HG02623 (cell line): Measurements from ENCODE around the gene MEIOSIN.
"Not testable (repeated sequence)": the region's sequence is repeated elsewhere in the genome, so short reads cannot be mapped to it uniquely, and the experiment has no call there.

Experiments used
- ATAC-seq: cut with Tn5 transposase; IDR thresholded peaks from one replicate; pipeline ENCODE4 v1.9.1; 2021; ENCODE audit warnings: moderate library complexity; ENCODE audit not compliant: unreplicated experiment

The MEIOSIN gene

DNA sequence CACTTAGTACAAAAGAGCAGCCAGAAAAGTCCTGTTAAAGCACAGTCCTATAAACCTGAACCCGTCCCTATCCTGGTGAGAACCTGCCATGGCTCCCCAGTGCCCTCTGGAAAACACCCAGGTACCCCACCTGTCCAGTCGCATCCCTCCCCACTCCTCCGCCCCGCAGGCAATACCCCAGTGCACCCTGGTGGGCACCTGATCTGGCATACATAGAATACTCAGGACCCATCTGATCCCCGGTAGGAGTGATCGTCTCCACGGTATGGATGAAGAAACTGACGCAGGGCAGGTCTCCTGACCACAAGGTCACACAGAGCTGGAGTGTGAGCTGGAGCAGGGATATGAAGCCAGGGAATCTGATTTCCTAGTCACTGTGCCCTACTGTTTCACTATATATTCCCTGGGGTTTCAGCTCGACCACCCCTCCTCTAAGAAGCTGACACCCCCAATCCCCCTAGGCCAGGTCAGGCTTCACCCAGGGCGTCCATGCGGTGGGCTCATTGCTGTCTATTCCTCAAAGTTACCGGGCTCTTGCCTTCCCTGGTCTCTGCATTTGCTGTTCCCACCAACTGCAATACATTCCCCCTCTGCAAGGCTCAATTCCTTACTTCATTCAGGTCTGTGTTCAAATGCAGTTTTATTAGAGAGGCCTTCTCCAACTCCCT, 15.1 kb upstream of the MEIOSIN start:
- no peak for ATAC-seq

DNA sequence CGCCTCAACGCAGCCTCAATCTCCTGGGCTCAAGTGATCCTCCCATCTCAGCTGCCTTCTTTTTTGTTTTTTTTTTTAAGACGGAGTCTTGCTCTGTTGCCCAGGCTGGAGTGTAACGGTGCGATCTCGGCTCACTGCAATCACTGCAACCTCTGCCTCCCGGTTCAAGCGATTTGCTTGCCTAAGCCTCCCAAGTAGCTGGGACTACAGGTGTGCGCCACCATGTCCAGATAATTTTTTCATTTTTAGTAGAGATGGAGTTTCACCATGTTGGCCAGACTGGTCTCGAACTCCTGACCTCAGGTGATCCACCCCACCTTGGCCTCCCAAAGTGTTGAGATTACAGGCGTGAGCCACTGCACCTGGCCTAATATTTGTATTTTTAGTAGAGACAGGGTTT, 13.2 kb upstream of the MEIOSIN start:
- ATAC-seq: not testable (repeated sequence)

DNA sequence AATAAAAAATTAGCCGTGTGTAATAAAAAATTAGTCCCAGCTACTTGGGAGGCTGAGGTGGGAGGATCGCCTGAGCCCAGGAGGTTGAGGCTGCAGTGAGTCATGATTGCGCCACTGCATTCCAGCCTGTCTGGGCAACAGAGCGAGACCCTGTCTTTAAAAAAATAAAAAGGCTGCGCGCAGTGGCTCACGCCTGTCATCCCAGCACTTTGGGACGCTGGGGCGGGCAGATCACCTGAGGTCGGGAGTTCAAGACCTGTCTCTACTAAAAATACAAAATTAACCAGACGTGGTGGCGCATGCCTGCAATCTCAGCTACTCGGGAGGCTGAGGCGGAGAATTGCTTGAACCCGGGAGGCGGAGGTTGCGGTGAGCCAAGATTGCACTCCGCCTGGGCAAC, 4.6 kb upstream of the MEIOSIN start:
- not testable (repeated sequence) for ATAC-seq

DNA sequence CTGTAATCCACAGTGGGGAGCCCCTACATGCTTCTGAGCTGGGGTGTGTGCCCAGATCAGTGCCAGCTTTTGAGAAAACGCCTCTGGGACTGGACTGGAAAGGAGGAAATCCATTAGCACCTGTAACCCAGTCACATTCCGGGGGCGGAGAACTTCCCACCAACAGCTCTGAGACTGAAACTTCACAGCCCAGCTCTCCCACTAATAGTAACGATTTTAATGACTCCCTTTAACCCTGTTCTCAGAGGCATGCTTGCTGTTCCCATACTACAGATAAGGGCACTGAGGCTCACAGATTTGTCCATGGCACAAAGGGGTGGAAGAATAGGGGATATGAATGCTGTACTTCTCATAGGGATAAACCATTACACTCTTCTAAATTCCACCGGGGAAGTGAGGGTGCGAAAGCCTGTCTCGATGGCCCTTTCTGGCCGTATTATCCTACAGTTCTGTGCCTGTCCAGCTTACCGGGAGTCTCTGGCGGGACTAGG, 3.4 kb upstream of the MEIOSIN start:
- no peak for ATAC-seq

DNA sequence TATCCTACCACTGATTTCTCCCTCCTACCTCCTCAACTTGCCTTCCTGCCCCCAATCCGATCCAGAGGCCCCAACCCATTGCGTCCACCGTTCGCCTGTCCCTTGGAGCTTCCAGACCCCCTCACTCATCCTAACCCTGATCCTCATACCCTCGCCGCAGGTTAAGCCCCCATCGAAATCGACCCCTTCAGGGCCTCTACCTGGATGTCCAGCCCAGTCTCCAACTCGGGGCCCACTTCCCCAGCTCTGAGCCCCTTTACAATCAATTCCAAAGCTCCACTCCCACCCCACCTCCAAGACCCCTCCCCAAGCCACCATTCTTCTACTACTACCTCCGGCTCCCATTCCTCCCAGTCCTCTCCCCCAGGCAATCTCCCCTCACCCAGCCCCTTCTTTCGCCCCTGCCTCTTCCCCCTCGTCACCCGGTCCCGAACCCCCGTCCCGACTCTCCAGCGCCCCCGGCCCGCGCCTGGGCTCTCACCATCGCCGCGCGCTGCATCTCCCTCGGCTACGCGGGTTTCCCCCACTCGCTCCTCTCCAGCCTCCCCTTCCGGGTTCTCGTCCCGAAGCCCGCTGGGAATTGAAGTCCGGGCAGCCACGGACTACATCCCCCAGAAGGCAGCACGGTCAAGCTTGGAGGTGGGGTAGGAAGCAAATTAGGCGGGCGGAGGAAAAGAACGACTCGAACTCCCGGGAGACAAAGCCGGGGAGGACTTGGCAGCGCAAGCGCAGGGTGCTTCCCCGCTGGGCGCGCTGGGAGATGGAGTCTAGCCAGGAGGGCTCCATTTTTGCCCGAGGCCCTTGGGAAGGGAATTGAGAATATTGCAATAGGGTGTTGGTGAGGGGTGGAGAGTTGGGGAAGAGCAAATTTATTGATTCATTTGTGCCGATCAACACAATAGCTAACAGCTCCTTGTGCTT, 2.6 kb upstream of the MEIOSIN start, which contains the start of gene FBXO46:
Gene FBXO46, minus strand, starts transcription at position 529 of the 921 bp plus-strand sequence. CDS start 17,401 bp downstream, outside the sequence.
- peak; percentile 90 for ATAC-seq

DNA sequence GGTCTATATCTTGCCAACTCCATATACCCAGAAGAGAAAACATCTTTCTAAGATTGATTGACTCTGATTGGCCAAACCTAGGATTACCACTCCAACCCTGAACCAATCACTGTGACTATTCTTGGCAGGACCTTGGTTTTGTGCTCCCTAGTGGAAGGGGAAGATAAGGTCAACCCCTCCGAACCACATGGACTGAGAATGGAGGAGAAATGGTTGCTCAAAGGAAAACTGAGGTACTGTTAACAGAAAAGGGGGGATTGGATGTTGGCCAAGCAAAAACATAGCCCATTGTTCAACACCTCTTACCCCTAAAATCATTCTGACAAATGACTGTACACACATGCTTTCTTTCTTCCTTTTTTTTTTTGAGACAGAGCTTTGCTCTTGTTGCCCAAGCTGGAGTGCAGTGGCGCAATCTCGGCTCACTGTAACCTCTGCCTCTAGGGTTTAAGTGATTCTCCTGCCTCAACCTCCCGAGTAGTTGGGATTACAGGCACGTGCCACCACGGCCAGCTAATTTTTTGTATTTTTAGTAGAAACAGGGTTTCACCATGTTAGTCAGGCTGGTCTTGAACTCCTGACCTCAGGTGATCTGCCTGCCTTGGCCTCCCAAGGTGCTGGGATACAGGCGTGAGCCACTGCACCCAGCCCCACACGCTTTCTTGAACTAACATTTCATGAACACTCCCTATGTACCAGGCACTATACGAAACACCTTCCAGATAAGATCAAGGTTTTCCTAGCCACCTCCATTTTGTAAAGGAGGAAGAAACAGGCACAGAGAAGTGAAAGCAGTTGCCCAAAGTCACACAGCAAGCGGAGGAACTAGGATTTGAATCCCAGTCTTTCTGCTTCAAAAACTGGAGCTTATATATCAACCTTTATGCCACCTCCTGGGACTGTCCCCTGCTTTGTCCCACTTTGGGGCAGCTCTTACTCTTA, 6.5 kb downstream of the MEIOSIN start:
- no peak for ATAC-seq

DNA sequence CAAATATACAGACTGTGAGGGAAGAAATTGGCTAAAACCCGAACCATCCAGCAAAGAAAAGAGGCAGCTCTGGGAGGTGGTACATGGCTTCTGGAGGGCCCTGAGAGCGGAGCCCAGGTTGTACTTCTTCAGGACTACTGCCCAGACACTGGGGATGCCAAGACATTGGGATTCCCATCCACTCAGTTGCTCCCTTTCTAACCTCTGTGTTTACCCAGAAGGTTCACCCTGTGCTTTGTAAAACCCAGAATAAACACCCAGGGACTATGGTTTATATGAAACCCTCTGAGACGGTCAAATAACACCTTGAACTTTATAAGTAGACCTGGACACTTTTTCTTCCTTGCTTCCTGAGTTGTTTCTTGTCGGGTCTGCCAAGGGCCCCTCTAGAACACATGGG, 9.7 kb downstream of the MEIOSIN start:
- ATAC-seq: no peak

DNA sequence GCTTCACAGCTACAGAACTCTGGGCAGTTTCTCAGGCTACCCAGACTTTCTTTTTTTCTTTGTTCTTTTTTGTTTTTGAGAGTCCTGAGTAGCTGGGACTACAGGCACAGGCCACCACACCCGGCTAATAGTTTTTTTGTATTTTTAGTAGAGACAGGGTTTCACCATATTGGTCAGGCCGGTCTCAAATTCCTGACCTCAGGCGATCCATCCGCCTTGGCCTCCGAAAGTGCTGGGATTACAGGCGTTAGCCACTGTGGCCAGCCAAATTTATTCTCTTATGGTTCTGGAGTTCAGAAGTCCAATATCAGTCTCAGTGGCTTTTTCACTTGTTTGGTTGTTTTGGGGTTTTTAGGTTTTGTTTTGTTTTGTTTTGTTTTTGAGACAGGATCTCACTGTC, 12.4 kb downstream of the MEIOSIN start:
- ATAC-seq: no peak

DNA sequence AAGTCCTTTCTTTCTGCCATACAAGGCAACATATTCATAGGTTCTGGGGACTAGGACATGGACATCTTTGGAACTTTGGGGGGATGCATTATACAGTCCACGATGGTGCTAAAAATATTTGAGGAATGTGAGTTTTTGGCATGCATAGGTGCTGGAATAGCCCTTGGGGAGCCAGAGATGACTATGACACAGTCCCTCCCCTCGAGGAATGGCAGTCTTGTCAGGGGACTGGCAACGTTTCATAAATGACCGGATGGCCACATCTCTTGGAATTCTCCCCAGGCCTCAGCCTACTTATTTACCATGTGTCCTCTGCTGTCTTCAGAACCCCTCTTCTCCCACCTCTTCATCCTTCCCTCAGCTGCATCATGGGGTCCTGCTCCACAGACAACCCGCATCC, 13.6 kb downstream of the MEIOSIN start:
- ATAC-seq: no peak

DNA sequence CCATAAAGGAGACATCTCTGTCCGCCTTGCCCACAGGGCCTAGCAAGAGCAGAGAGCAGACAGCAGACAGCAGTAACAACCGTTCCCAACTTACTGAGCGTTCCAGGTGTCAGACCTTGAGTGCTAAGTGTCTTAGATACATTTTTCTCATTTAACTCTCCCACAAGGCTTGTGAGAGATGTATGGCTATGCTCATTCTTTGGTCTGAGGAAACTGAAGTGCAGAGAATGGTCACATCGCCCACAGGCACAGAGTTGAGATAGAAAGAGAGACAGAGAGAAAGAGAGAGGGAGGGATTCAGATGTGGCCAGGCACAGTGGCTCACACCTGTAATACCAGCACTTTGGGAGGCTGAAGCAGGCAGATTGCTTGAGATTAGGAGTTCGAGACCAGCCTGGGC, 14.3 kb downstream of the MEIOSIN start:
- ATAC-seq: no peak

DNA sequence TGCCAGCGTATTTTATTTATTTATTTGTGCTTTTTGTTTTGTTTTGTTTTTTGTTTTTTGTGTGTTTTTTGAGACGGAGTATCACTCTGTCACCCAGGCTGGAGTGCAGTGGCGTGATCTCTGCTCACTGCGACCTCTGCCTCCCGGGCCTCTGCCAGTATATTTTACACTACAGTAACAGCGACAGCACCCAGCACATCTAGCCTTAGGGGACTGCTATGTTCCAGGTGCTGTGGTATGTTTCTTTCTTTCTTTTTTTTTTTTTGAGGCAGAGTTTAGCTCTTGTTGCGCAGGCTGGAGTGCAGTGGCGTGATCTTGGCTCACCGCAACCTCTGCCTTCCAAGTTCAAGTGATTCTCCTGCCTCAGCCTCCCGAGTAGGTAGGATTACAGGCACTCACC, 18.2 kb downstream of the MEIOSIN start:
- not testable (repeated sequence) for ATAC-seq

DNA sequence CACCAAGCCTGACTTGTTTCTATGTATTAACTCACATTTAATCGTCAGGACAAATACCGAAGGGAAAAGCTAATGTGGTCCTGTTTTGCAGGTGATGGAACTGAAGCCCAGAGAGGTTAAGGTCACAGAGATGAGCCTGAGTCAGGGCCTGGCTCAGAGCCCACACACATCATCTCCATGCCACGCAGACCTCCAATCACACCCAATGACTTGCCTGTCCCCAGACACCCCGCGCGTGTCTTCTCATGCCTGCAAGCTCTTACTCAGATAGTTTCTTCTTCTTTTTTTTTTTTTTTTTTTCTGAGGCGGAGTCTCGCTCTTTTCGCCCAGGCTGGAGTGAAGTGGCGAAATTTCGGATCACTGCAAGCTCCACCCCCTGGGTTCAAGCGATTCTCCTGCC, 19.4 kb downstream of the MEIOSIN start:
- no peak for ATAC-seq

DNA sequence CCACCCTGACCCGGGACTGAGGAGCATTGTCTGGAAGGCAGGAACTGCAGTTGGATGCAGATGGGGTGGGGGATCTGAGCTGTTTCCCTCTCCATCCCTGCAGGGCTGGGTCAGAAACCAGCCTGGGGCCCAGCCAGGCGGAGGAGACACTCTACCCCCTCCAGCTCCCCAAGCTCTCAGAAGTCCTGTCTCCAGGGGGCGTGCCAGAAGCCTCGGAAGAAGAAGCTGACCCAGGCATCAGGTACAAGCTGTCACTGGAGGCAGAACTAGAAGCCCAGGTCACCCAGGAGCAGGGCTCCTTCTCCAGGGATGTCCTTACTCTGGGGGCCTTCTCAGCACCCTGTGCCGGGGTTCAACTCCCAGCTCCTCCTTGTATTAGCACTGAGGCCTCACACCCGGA, 20.3 kb downstream of the MEIOSIN start:
- no peak for ATAC-seq

DNA sequence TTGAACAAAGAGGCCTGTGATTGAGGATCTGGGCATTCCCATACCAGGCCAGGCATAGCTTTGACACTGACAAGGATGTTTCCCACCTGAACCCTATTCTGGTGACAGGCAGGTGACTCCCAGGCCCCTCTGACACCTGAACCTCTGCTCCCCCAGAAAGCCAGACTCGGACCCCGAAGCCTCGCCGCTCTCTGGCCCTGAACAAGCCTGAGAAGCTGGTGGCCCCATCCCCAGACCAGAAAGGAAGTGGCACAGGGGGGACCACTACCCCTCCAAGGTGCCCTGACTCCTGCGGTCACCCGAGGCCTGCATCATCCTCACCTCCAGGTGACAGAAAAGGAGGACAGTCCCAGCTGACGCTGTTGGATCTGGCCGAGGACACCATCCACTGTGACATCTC, 21.1 kb downstream of the MEIOSIN start:
- no peak for ATAC-seq

DNA sequence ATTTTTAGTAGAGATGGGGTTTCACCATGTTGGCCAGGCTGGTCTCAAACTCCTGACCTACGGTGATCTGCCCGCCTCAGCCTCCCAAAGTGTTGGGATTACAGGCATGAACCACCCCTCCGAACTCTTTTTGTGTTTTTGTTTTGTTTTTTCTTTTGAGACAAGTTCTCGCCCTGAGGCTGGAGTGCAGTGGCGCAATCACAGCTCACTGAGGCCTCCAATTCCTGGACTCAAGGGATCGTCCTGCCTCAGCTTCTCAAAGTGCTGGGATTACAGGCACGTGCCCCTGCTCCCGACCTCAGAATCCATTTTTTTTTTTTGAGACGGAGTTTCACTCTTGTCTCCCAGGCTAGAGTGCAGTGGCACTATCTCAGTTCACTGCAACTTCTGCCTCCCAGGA, 24.5 kb downstream of the MEIOSIN start:
- no peak for ATAC-seq

DNA sequence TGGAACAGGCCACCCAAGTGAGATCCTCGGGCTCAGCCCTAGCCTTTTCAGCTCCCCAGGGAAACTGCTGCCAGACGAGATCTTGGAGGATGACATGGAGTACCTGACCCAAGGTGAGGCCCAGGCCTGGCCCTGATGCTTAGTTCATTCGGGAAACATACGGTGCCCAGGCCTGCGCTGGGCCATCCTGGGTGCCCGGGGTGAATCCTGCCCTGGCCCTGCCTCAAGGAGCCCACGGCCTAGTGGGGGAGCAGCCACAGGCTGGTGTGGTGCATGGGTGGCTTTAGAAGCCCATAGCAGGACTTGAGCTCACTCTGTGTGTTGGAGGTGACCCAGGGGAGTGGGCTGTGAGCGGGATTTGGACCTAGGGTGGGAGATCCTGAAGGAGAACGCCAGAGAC, 25.7 kb downstream of the MEIOSIN start:
- no peak for ATAC-seq

DNA sequence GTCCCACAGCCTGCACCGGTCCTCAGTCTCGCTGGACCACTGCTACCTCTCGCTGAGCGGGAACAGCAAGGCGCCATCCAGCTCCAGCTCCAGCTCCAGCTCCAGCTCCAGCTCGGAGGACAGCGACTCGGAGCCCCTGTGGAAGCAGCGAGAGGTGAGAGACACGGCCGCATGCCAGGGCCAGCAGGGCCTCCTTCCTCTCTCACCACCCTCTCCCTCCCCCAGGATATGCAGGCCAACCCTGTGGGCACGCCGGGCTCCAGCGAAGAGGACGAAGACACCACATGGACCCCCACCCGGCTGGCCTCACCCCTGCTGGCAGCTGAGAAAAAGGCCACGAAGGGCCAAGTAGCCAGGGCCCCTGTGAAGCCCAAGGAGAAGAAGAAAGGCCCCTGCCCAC, 28.5 kb downstream of the MEIOSIN start:
- no peak for ATAC-seq

DNA sequence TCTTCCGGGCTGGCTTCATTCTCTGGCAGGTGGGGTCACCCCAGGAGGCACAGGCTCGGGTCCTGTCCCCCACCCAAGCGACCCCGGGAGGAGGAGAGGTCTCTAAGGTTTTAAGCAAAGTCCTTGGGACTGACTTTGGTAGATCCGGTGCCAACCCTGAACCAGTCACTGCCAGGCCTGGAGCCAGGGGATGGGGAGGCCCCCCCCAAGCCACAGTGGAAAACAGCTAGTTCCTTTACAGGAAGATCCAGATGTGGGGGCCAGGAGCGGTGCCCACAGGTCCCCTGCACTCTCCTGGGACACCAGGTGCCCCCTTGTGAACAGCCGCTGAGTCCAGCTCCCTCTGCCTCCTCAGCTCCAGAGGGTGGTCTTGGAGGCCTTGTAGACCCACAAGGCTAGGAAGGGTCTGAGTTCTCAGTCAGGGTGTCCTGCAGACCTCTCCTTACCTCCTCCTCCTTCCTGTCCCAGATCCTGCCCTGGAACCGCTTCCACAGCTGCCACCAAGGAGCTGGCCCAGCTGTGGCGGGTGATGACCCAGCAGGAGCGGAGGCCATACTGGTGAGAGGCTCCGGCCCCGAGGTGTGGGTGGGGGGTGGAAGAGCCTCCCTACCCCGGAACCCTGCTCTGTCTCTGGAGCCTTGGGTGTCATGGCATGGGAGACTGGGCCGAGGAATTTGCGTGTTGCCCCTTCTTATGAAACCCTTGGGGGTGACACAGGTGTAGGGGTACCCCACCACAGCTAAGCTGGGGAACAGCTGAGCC, 29.8 kb downstream of the MEIOSIN start:
- no peak for ATAC-seq

DNA sequence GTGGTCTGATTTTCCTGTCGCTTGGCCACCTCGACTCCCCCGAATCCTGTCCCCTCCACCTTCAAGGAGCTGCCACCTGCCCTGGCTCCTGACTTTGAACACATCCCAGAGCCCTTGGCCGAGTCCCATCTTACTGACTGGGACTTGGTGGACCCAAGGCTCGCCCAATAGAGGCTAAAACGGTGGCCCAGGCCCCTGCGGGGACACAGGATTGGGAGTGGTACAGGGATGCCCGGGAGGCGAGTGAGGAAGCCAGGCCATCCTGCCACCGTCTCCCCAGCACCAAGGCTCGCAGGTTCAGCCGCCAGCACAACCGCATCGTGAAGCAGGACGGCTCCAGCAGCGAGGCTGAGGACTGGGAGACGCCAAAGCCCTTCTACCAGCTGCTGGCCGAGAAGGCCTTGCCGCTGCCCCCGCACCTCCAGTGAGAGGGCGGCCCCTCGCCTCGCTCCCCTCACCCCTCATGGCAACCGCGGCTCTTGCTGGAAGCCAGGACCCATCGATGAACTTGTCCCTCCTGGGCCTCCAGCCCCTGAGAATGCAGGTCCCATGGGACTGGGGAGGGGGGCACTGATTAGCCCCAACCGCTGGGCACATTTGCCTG, 30.6 kb downstream of the MEIOSIN start:
- no peak for ATAC-seq

DNA sequence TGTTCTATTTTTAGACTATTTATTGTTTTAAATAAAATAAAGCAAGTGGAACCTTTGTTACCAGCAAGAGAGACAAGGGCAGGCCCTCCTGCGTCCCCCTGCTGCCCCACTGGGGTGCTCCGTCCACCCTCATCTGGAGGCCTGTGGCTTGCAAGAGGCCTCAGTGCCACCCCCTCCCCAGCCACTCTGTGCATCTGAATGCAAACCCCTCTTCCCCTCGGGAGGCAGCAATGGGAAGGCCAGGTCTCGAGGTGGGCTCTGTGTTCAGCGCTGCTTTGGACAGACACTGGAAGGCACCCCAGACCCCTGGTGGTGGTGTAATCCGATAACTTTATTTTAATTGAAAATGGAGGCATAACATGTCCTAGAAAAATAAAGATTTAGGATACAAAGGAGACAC, 31.2 kb downstream of the MEIOSIN start:
- ATAC-seq: no peak
